Spleen (tissue), 7 donors: ENCODE data around the gene ZBTB7C.

Experiments used
- CTCF ChIP-seq, 11 experiments: fragments of 200-600 bp in 7 of 11; fragments of 450-650 bp in 4 of 11; sonication (generic) in 4 of 11; IDR thresholded peaks in 8 of 11; conservative IDR thresholded peaks in 3 of 11; 1 replicate in 7 of 11; 2 replicates in 4 of 11; pipeline versions ENCODE4 v1.4.0 to v1.8.0; 2016 to 2021; ENCODE audit warnings: antibody characterized with exemption in 11 of 11, inconsistent platforms in 4 of 11, mild to moderate bottlenecking in 1 of 11
- POLR2A ChIP-seq, 3 donors: fragments of 450-650 bp; IDR thresholded peaks; one replicate each; pipeline ENCODE4 v1.5.1; 2017; ENCODE audit warnings: antibody characterized with exemption in 3 of 3, mild to moderate bottlenecking in 1 of 3
- POLR2AphosphoS5 ChIP-seq, 3 donors: sonication (generic); formaldehyde crosslinking; IDR thresholded peaks; one replicate each; pipeline ENCODE4 v1.5.1; 2017; ENCODE audit warnings: antibody characterized with exemption in 3 of 3
- donor health status: DM: no; HTN: no; CAD: no; lungs with moderate emphysema.
- donor health status: DM: no; HTN: no; CAD: no.
- donor health status: DM: no; HTN: no; CAD: no.

- TF ChIP-seq CTCF (IDR thresholded peaks at IDR 0.05 in 8 of 11, conservative IDR thresholded peaks at IDR 0.05 in 3 of 11) (no peak), POLR2A (IDR thresholded peaks at IDR 0.05) (no peak), POLR2AphosphoS5 (IDR thresholded peaks at IDR 0.05) (peak in 1 of 3 donors; percentile 28)
These were observed 369.4 kb downstream of the ZBTB7C start for GRCh38 chr18:48039769-48040215.
